Loucy (cell line): ENCODE measurements around the gene SNX7.

Experiments
- H2AFZ ChIP-seq: fragments of 200-600 bp; sonication (generic); 2 replicates; pipeline ENCODE4 v1.6.0; 2016; ENCODE audit warnings: antibody characterized with exemption, mild to moderate bottlenecking, low read length, moderate library complexity
- H3F3A ChIP-seq: fragments of 200-600 bp; 2 replicates; pipeline ENCODE4 v1.6.0; 2016; ENCODE audit warnings: antibody characterized with exemption, low read depth, mild to moderate bottlenecking
- H3K27me3 ChIP-seq: fragments of 200-600 bp; sonication (generic); 2 replicates; pipeline ENCODE4 v1.6.1; 2014; ENCODE audit warnings: low read length, mild to moderate bottlenecking; ENCODE audit not compliant: insufficient read depth, poor library complexity, severe bottlenecking
- H3K36me3 ChIP-seq: fragments of 200-600 bp; sonication (generic); 2 replicates; pipeline ENCODE4 v1.6.1; 2016; ENCODE audit warnings: low read length; ENCODE audit not compliant: insufficient read depth
- H3K4me1 ChIP-seq: fragments of 200-600 bp; sonication (generic); 2 replicates; pipeline ENCODE4 v1.5.1; 2014; ENCODE audit warnings: low read length, mild to moderate bottlenecking; ENCODE audit not compliant: insufficient read depth, poor library complexity, severe bottlenecking
- H3K4me2 ChIP-seq: fragments of 200-600 bp; sonication (generic); 2 replicates; pipeline ENCODE4 v1.6.0; 2014; ENCODE audit warnings: antibody characterized with exemption, low read length, low read depth, mild to moderate bottlenecking; ENCODE audit not compliant: poor library complexity, severe bottlenecking
- H3K4me3 ChIP-seq: fragments of 200-600 bp; sonication (generic); 2 replicates; pipeline ENCODE4 v1.5.1; 2014; ENCODE audit warnings: low read length, mild to moderate bottlenecking, mixed read lengths; ENCODE audit not compliant: poor library complexity, severe bottlenecking
- H3K79me2 ChIP-seq: fragments of 200-600 bp; sonication (generic); 2 replicates; pipeline ENCODE4 v1.6.1; 2014; ENCODE audit warnings: low read length; ENCODE audit not compliant: insufficient read depth
- H3K9ac ChIP-seq: fragments of 200-600 bp; sonication (generic); 2 replicates; pipeline ENCODE4 v1.6.0; 2014; ENCODE audit warnings: mild to moderate bottlenecking, low read depth, low read length, moderate library complexity; ENCODE audit not compliant: poor library complexity, severe bottlenecking
- H3K9me2 ChIP-seq: fragments of 200-600 bp; sonication (generic); replicated peaks from 2 replicates; pipeline ENCODE4 v1.6.1; 2016; ENCODE audit warnings: low read depth, low read length, mixed read lengths
- H3K9me3 ChIP-seq: fragments of 200-600 bp; sonication (generic); 2 replicates; pipeline ENCODE4 v1.6.1; 2014; ENCODE audit warnings: mild to moderate bottlenecking, antibody characterized with exemption, low read length, low read depth; ENCODE audit not compliant: insufficient read depth
- H4K20me1 ChIP-seq: fragments of 200-600 bp; sonication (generic); 2 replicates; pipeline ENCODE4 v1.6.0; 2014; ENCODE audit warnings: antibody characterized with exemption, low read length, mild to moderate bottlenecking; ENCODE audit not compliant: insufficient read depth, poor library complexity, severe bottlenecking
- EZH2phosphoT487 ChIP-seq: fragments of 200-600 bp; IDR thresholded peaks from 2 replicates; pipeline ENCODE4 v1.6.1; 2018; ENCODE audit warnings: antibody characterized with exemption, mild to moderate bottlenecking, moderate library complexity, borderline replicate concordance
- TF ChIP-seq, protein P1 (sequence below): fragments of 200-600 bp; sonication (generic); conservative IDR thresholded peaks from 2 replicates; pipeline ENCODE4 v1.5.1; 2014; ENCODE audit warnings: mild to moderate bottlenecking, antibody characterized with exemption, low read length

Gene SNX7

DNA sequence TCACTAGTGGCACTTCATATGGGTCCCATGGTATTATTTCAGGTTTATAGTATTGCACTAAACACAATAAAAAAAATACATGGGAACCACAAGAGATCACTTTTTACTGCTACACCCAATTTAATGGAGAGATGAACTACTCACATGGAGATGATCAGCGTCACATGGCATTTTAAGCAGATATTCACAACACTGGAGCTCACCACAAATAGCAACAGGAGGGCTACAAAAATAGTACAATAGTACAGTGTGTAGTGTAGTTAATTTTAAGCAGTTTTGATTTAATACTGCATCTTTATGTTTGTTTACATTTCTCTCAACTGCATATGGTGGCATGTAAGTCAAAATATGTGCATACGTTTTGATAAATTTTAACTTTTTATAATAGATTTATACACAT lies 31.0 kb downstream of the SNX7 start:
- Histone ChIP-seq H3K9me2 (no peaks in the 10 kb centered on the region), H3K9ac (no peak overlapping the region), H3K4me3 (no peak overlapping the region), H2AFZ (no peak overlapping the region), H3K4me2 (no peak overlapping the region), H3K9me3 (no peaks in the 10 kb centered on the region), H4K20me1 (no peaks in the 10 kb centered on the region), H3F3A (no peaks in the 10 kb centered on the region), H3K36me3 (no peaks in the 10 kb centered on the region), H3K4me1 (no peaks in the 10 kb centered on the region), H3K27me3 (no peaks in the 10 kb centered on the region), H3K79me2 (no peaks in the 10 kb centered on the region)
- TF ChIP-seq, protein P1, sequence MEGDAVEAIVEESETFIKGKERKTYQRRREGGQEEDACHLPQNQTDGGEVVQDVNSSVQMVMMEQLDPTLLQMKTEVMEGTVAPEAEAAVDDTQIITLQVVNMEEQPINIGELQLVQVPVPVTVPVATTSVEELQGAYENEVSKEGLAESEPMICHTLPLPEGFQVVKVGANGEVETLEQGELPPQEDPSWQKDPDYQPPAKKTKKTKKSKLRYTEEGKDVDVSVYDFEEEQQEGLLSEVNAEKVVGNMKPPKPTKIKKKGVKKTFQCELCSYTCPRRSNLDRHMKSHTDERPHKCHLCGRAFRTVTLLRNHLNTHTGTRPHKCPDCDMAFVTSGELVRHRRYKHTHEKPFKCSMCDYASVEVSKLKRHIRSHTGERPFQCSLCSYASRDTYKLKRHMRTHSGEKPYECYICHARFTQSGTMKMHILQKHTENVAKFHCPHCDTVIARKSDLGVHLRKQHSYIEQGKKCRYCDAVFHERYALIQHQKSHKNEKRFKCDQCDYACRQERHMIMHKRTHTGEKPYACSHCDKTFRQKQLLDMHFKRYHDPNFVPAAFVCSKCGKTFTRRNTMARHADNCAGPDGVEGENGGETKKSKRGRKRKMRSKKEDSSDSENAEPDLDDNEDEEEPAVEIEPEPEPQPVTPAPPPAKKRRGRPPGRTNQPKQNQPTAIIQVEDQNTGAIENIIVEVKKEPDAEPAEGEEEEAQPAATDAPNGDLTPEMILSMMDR: no peak
- TF ChIP-seq EZH2phosphoT487: no peak

DNA sequence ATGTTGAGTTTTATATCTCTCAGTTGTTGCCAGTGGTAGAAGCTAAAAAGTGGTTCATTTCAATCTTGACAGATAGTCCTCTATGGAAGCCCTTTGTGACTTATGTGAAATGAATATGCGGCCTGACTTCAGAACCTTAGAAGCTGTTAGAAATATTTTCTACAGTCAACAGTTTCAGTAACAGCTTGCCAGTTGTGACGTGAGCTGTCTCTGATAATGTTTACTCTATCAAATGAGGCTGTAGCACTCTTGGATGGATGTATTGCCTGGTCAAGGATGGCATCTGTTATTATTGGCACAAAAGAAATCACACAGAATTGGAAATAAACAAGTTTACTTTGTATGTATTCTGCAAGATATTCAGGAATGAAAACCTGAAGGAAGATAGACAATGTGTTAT lies 31.9 kb downstream of the SNX7 start:
- Histone ChIP-seq H3K4me1 (no peaks in the 10 kb centered on the region), H3K4me2 (no peak overlapping the region), H3K79me2 (no peaks in the 10 kb centered on the region), H3K9me3 (no peaks in the 10 kb centered on the region), H3F3A (no peaks in the 10 kb centered on the region), H3K36me3 (no peaks in the 10 kb centered on the region), H3K9ac (no peak overlapping the region), H2AFZ (no peak overlapping the region), H3K4me3 (no peak overlapping the region), H4K20me1 (no peaks in the 10 kb centered on the region), H3K27me3 (no peaks in the 10 kb centered on the region), H3K9me2 (no peaks in the 10 kb centered on the region)
- TF ChIP-seq EZH2phosphoT487: no peak
- TF ChIP-seq, protein P1: no peak

DNA sequence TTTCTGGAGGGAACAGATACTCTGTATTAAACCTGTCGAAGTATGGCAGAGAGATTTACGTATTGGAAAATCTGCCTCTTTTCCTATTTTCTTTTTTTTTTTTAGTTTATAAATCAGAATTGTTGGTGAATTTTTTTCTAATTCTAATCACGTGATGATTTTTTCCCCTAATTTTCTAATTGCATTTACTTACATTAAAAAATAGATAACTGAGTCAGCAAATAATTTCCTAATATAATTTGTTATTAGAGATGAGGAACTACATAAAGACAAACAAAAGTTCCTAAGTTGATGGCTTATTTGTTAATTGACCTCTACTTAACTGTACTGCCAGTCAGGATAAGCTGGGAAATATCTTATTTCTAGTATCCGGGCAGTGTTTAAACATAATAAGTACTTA lies 34.6 kb downstream of the SNX7 start:
- no peaks in the 10 kb centered on the region for H3K9me3 ChIP-seq
- H3F3A ChIP-seq: no peaks in the 10 kb centered on the region
- H3K79me2 ChIP-seq: no peaks in the 10 kb centered on the region
- H3K9ac ChIP-seq: no peak overlapping the region
- H3K9me2 ChIP-seq: no peaks in the 10 kb centered on the region
- H3K4me2 ChIP-seq: no peak overlapping the region
- H3K36me3 ChIP-seq: no peaks in the 10 kb centered on the region
- H3K27me3 ChIP-seq: no peaks in the 10 kb centered on the region
- no peaks in the 10 kb centered on the region for H4K20me1 ChIP-seq
- H2AFZ ChIP-seq: no peak overlapping the region
- H3K4me1 ChIP-seq: no peaks in the 10 kb centered on the region
- TF ChIP-seq, protein P1: no peak
- TF ChIP-seq EZH2phosphoT487: no peak
- no peak overlapping the region for H3K4me3 ChIP-seq
